ENCODE data around the gene SRD5A3.

The SRD5A3 gene

DNA sequence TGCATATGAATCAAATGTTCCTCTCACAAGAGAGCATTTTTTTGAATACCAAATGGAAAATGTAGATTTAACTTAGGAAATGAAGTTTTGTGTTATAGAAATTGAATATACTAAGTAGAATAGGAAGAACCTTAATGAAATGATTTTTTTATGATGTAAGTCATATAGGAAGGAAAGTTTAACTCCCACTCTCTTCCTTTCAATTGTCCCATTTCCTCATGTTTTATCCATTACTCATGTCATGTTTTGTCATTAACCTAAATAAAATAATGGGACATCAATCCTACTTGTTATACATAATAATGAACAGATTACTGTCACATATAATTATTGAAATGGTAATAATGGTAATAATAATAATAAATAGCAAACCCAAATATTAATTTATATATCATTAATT lies 22.7 kb upstream of the SRD5A3 start:
- no peak overlapping the region for H3K4me3 ChIP-seq (ENCODE audit: low read depth, low read length)
- peaks cover 13% of the 10 kb centered on the region for H3K4me1 ChIP-seq (ENCODE audit: control insufficient read depth, insufficient read depth, low read length)
- no peaks in the 10 kb centered on the region for H3K9me3 ChIP-seq (ENCODE audit: control insufficient read depth, insufficient read depth, low read length)
- H3K27me3 ChIP-seq (ENCODE audit: control insufficient read depth, insufficient read depth, low read length): no peaks in the 10 kb centered on the region
- H3K9ac ChIP-seq (ENCODE audit: low read depth, low read length): no peak overlapping the region
- H3K36me3 ChIP-seq (ENCODE audit: control insufficient read depth, insufficient read depth, low read length): no peaks in the 10 kb centered on the region

GRCh38 chr4:55326629-55327028 lies 19.4 kb upstream of the SRD5A3 start:
- Histone ChIP-seq H3K4me3 (ENCODE audit: low read depth, low read length) (no peak overlapping the region), H3K27me3 (ENCODE audit: control insufficient read depth, insufficient read depth, low read length) (no peaks in the 10 kb centered on the region), H3K9ac (ENCODE audit: low read depth, low read length) (no peak overlapping the region), H3K9me3 (ENCODE audit: control insufficient read depth, insufficient read depth, low read length) (no peaks in the 10 kb centered on the region), H3K36me3 (ENCODE audit: control insufficient read depth, insufficient read depth, low read length) (no peaks in the 10 kb centered on the region), H3K4me1 (ENCODE audit: control insufficient read depth, insufficient read depth, low read length) (peaks cover 11% of the 10 kb centered on the region)

DNA sequence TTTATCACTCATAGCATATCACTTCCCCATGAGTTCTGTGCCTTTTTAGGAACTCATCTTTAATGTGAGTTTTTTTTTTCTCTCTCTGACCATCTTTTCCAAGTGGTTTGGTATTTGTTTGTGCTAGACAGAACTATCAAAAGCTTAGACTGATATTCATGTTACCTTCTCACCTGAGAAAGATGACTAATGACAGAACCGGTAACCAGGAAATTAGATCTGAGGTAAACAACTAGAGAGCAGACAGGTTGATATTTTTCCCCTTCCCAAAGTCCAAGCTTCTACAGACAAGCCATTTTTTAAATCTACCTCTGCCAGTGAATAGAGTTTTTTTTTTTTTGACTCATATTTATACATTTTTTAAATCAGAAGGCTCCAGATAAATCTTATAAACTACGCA lies 17.0 kb upstream of the SRD5A3 start:
- Histone ChIP-seq H3K36me3 (ENCODE audit: control insufficient read depth, insufficient read depth, low read length) (no peaks in the 10 kb centered on the region), H3K4me1 (ENCODE audit: control insufficient read depth, insufficient read depth, low read length) (no peaks in the 10 kb centered on the region), H3K9ac (ENCODE audit: low read depth, low read length) (no peak overlapping the region), H3K4me3 (ENCODE audit: low read depth, low read length) (no peak overlapping the region), H3K27me3 (ENCODE audit: control insufficient read depth, insufficient read depth, low read length) (no peaks in the 10 kb centered on the region), H3K9me3 (ENCODE audit: control insufficient read depth, insufficient read depth, low read length) (no peaks in the 10 kb centered on the region)

DNA sequence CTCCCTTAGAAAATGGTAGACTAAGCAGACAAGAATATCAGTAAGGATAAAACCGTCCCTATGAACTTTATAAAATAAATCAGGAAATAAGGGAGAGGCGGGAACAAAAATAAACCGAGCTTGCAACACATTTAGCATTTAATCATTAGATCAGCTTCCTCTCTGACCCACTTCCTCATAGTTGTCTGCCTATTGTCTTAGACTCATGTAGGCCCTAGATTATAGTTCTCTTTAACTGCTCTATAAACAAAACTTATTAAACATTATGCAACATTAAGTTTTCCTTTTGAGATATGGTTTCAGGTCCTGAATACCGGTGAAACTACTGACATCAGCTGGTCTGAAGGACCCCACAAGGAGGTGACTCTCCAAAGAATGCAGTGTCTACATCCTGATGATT lies 15.8 kb upstream of the SRD5A3 start:
- no peaks in the 10 kb centered on the region for H3K27me3 ChIP-seq (ENCODE audit: control insufficient read depth, insufficient read depth, low read length)
- H3K9ac ChIP-seq (ENCODE audit: low read depth, low read length): no peak overlapping the region
- H3K4me1 ChIP-seq (ENCODE audit: control insufficient read depth, insufficient read depth, low read length): no peaks in the 10 kb centered on the region
- H3K9me3 ChIP-seq (ENCODE audit: control insufficient read depth, insufficient read depth, low read length): no peaks in the 10 kb centered on the region
- no peak overlapping the region for H3K4me3 ChIP-seq (ENCODE audit: low read depth, low read length)
- no peaks in the 10 kb centered on the region for H3K36me3 ChIP-seq (ENCODE audit: control insufficient read depth, insufficient read depth, low read length)

GRCh38 chr4:55336138-55337034 lies 9.7 kb upstream of the SRD5A3 start:
- peaks cover 10% of the 10 kb centered on the region for H3K4me1 ChIP-seq (ENCODE audit: control insufficient read depth, insufficient read depth, low read length)
- no peak overlapping the region for H3K4me3 ChIP-seq (ENCODE audit: low read depth, low read length)
- H3K9me3 ChIP-seq (ENCODE audit: control insufficient read depth, insufficient read depth, low read length): no peaks in the 10 kb centered on the region
- no peaks in the 10 kb centered on the region for H3K36me3 ChIP-seq (ENCODE audit: control insufficient read depth, insufficient read depth, low read length)
- H3K27me3 ChIP-seq (ENCODE audit: control insufficient read depth, insufficient read depth, low read length): no peaks in the 10 kb centered on the region
- no peak overlapping the region for H3K9ac ChIP-seq (ENCODE audit: low read depth, low read length)

- Histone ChIP-seq H3K9me3 (ENCODE audit: control insufficient read depth, insufficient read depth, low read length) (no peaks in the 10 kb centered on the region), H3K9ac (ENCODE audit: low read depth, low read length) (no peak overlapping the region), H3K4me3 (ENCODE audit: low read depth, low read length) (no peak overlapping the region), H3K36me3 (ENCODE audit: control insufficient read depth, insufficient read depth, low read length) (no peaks in the 10 kb centered on the region), H3K4me1 (ENCODE audit: control insufficient read depth, insufficient read depth, low read length) (peaks cover 14% of the 10 kb centered on the region), H3K27me3 (ENCODE audit: control insufficient read depth, insufficient read depth, low read length) (no peaks in the 10 kb centered on the region)
These were observed 8.1 kb upstream of the SRD5A3 start for GRCh38 chr4:55337944-55338343.

GRCh38 chr4:55338486-55338885 lies 7.6 kb upstream of the SRD5A3 start:
- H3K27me3 ChIP-seq (ENCODE audit: control insufficient read depth, insufficient read depth, low read length): no peaks in the 10 kb centered on the region
- no peaks in the 10 kb centered on the region for H3K36me3 ChIP-seq (ENCODE audit: control insufficient read depth, insufficient read depth, low read length)
- H3K9me3 ChIP-seq (ENCODE audit: control insufficient read depth, insufficient read depth, low read length): no peaks in the 10 kb centered on the region
- H3K9ac ChIP-seq (ENCODE audit: low read depth, low read length): no peak overlapping the region
- H3K4me1 ChIP-seq (ENCODE audit: control insufficient read depth, insufficient read depth, low read length): peaks cover 14% of the 10 kb centered on the region
- no peak overlapping the region for H3K4me3 ChIP-seq (ENCODE audit: low read depth, low read length)

DNA sequence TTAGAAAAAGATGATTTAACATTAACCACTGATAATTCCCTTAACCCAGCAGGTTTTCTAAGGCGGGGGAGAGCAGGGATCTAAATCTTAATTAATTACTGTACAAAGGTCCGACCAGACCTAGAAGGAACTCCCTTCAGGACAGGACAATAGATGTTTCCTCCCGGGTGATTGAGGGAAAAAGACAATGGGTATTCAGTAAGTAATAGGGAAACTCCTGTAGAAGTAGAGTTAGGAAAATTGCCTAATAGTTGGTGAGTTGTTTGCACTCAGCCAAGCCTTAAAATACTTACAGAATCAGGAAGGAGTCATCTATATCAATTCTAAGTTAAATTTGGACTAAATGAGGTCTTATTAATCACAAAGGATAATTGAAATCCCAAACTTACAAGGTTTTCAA lies 5.8 kb upstream of the SRD5A3 start:
- Histone ChIP-seq H3K4me3 (ENCODE audit: low read depth, low read length) (no peak overlapping the region), H3K27me3 (ENCODE audit: control insufficient read depth, insufficient read depth, low read length) (no peaks in the 10 kb centered on the region), H3K9me3 (ENCODE audit: control insufficient read depth, insufficient read depth, low read length) (no peaks in the 10 kb centered on the region), H3K9ac (ENCODE audit: low read depth, low read length) (no peak overlapping the region), H3K4me1 (ENCODE audit: control insufficient read depth, insufficient read depth, low read length) (peaks cover 14% of the 10 kb centered on the region), H3K36me3 (ENCODE audit: control insufficient read depth, insufficient read depth, low read length) (no peaks in the 10 kb centered on the region)

DNA sequence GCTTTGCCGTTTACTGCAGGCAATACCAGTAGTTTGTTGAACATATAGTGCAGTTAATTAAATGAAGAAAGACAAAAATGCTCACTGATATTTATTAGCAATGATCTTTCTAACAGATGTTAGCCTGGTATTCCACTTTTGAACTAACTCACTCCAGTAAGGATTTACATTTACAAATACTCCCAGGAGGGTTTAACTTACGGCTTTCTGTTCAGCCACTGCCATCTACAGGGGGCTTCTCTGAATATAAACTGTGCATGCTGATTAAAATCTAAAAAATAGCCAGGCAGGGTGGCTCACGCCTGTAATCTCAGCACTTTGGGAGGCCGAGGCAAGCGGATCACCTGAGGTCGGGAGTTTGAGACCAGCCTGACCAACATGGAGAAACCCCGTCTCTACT lies 2.2 kb upstream of the SRD5A3 start:
- Histone ChIP-seq H3K9ac (ENCODE audit: low read depth, low read length) (no peak overlapping the region), H3K4me1 (ENCODE audit: control insufficient read depth, insufficient read depth, low read length) (peaks cover 22% of the 10 kb centered on the region), H3K36me3 (ENCODE audit: control insufficient read depth, insufficient read depth, low read length) (no peaks in the 10 kb centered on the region), H3K27me3 (ENCODE audit: control insufficient read depth, insufficient read depth, low read length) (no peaks in the 10 kb centered on the region), H3K9me3 (ENCODE audit: control insufficient read depth, insufficient read depth, low read length) (no peaks in the 10 kb centered on the region), H3K4me3 (ENCODE audit: low read depth, low read length) (no peak overlapping the region)

DNA sequence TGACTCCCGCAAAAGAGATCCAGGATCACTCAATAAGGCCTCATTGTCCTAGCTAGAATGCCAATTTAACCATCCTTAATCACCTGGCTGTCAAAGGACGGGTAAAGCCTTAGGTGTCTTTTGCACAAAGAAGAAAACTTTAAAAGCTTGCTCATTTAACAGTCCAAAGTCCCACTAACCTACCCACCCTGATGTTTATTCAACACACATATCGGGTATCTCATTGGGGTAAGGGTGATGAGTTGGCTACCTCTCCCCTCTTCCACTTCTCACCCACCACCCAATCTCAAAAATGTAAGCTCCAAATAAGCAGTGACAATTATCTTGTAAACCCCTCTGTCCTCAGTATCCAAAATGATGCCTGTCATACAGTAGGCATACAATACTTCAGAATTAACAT lies 988 bp upstream of the SRD5A3 start:
- peaks cover 17% of the 10 kb centered on the region for H3K4me1 ChIP-seq (ENCODE audit: control insufficient read depth, insufficient read depth, low read length)
- no peaks in the 10 kb centered on the region for H3K36me3 ChIP-seq (ENCODE audit: control insufficient read depth, insufficient read depth, low read length)
- H3K9ac ChIP-seq (ENCODE audit: low read depth, low read length): no peak overlapping the region
- no peak overlapping the region for H3K4me3 ChIP-seq (ENCODE audit: low read depth, low read length)
- no peaks in the 10 kb centered on the region for H3K9me3 ChIP-seq (ENCODE audit: control insufficient read depth, insufficient read depth, low read length)
- H3K27me3 ChIP-seq (ENCODE audit: control insufficient read depth, insufficient read depth, low read length): no peaks in the 10 kb centered on the region

DNA sequence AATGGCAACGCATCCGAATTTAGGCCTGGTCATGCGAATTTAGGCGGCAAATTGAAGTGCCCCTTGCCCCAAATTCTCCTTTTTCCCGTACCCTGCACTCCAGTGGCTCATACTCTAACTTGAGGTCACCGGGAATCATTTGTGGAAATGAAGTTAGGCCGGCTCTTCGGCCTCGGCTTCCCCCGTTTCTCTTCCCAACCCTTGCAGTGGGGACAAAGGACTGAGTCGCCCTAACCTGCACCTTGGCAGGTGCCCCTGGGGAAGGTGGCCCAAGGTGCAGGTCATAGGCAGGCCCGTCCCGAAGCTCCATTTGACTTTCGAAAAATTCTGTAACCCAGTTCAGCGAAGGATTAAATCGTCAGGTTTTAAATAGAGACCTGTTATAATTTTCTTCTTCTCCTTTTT lies 811 bp downstream of the SRD5A3 start:
- peak overlapping the region; percentile 68 for H3K4me3 ChIP-seq (ENCODE audit: low read depth, low read length)
- H3K9ac ChIP-seq (ENCODE audit: low read depth, low read length): peak overlapping the region; percentile 80
- no peaks in the 10 kb centered on the region for H3K36me3 ChIP-seq (ENCODE audit: control insufficient read depth, insufficient read depth, low read length)
- H3K27me3 ChIP-seq (ENCODE audit: control insufficient read depth, insufficient read depth, low read length): no peaks in the 10 kb centered on the region
- H3K9me3 ChIP-seq (ENCODE audit: control insufficient read depth, insufficient read depth, low read length): no peaks in the 10 kb centered on the region
- peaks cover 9% of the 10 kb centered on the region for H3K4me1 ChIP-seq (ENCODE audit: control insufficient read depth, insufficient read depth, low read length)

DNA sequence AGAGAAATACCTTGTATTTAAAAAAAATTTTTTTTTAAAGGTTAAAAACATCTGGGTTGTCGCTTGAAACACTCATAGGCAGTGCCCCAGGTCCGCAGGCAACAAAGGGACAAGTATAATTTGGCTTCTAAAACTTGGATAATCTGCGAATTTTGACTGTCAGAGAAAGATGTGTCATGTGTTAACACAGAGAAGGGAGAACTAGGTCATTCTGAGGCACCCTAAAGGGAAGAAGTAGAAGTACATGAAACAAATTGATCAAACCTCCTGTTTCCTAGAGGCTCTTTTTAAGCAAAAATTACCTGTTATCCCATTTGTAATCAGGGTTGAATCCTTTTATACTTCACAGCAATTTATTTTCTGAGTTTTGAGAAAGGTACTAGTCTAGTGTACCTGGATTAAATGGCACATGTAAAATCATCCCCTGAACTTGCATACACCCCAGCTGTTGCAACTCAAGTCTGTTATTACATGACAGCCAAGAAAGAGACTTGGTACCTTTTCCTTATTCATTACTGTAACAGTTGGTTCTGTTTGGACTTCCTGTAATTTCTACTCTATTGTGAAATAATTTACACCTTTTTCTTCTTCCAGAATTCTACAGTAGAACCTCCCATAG lies 1.7 kb downstream of the SRD5A3 start:
- no peaks in the 10 kb centered on the region for H3K9me3 ChIP-seq (ENCODE audit: control insufficient read depth, insufficient read depth, low read length)
- H3K27me3 ChIP-seq (ENCODE audit: control insufficient read depth, insufficient read depth, low read length): no peaks in the 10 kb centered on the region
- no peak overlapping the region for H3K9ac ChIP-seq (ENCODE audit: low read depth, low read length)
- H3K4me1 ChIP-seq (ENCODE audit: control insufficient read depth, insufficient read depth, low read length): peaks cover 9% of the 10 kb centered on the region
- H3K36me3 ChIP-seq (ENCODE audit: control insufficient read depth, insufficient read depth, low read length): no peaks in the 10 kb centered on the region
- H3K4me3 ChIP-seq (ENCODE audit: low read depth, low read length): peak overlapping the region; percentile 68

Measured in iPS-15b (cell line).